GM12878 (cell line): ENCODE measurements around the gene IER3. TPM values are rescaled to one million over a fixed set of nuclear protein-coding genes. Genes with fewer than 3 reads are reported as not detected.

ENCODE experiments used
- ATAC-seq: fragments of 200-7000 bp; cut with Tn5 transposase; 3 replicates; pipeline ENCODE4 v1.9.1; 2020; ENCODE audit warnings: mild to moderate bottlenecking, moderate library complexity
- BruUV-seq: library from RNA; stranded (reverse); fragments of 400-500 nt; replicated peaks from 2 replicates; lab custom pipeline; 2021; lab: Mats Ljungman, UMichigan
- CTCF ChIA-PET: fragments of 300-600 bp; sonication (Branson Sonifier 250); formaldehyde crosslinking; extraction: SDS; loops from one replicate; lab custom pipeline; 2021; ENCODE audit warnings: inconsistent platforms; lab: Yijun Ruan, JAX
- POLR2A ChIA-PET: fragments of 350-600 bp; formaldehyde crosslinking; extraction: SDS; loops from one replicate; lab custom pipeline; 2021; ENCODE audit warnings: inconsistent platforms; lab: Charles Lee
- RAD21 ChIA-PET: fragments of 300-600 bp; sonication (Branson Sonifier 250); formaldehyde crosslinking; loops from one replicate; lab custom pipeline; 2023; ENCODE audit warnings: antibody characterized with exemption; ENCODE audit not compliant: unreplicated experiment; lab: Charles Lee
- SMC1A ChIA-PET: fragments of 300-600 bp; sonication (Branson Sonifier 250); formaldehyde crosslinking; loops from one replicate; lab custom pipeline; 2023; ENCODE audit not compliant: unreplicated experiment, uncharacterized antibody; lab: Charles Lee
- DNase-seq: peaks from one replicate; pipeline ENCODE4 v3.0.0-alpha.2; 2011; ENCODE audit warnings: low read depth, low spot score
- FAIRE-seq: peaks from 3 replicates; lab custom pipeline; 2011; peaks lifted over from hg19 to GRCh38; lab: Jason Lieb, UNC
- H2AFZ ChIP-seq: 2 replicates; pipeline ENCODE4 v1.6.0; 2011; ENCODE audit warnings: low read depth, low read length, control low read depth; ENCODE audit not compliant: control insufficient read depth
- H3K27ac ChIP-seq: 2 replicates; pipeline ENCODE4 v1.5.1; 2011; ENCODE audit warnings: control low read depth; ENCODE audit not compliant: control insufficient read depth, insufficient read depth
- H3K27me3 ChIP-seq, 2 experiments: replicated peaks in 1 of 2; 2 replicates each; pipeline versions ENCODE4 v1.6.0 to v1.6.1; 2011; ENCODE audit warnings: low read length in 1 of 2; ENCODE audit not compliant: control insufficient read depth in 2 of 2, insufficient read depth in 2 of 2
- H3K36me3 ChIP-seq, 2 experiments: 2 replicates each; pipeline ENCODE4 v1.5.1; 2011; ENCODE audit warnings: low read length in 1 of 2; ENCODE audit not compliant: control insufficient read depth in 2 of 2, insufficient read depth in 2 of 2
- H3K4me1 ChIP-seq: 2 replicates; pipeline ENCODE4 v1.6.1; 2011; ENCODE audit warnings: mild to moderate bottlenecking, low read length, moderate library complexity, mixed read lengths; ENCODE audit not compliant: control insufficient read depth, insufficient read depth
- H3K4me2 ChIP-seq: 2 replicates; pipeline ENCODE4 v1.6.0; 2011; ENCODE audit warnings: control low read depth; ENCODE audit not compliant: control insufficient read depth, insufficient read depth
- H3K4me3 ChIP-seq: fragments of 200-600 bp; sonication (generic); 2 replicates; pipeline ENCODE4 v1.5.1; 2016
- H3K79me2 ChIP-seq: 2 replicates; pipeline ENCODE4 v1.6.0; 2011; ENCODE audit warnings: low read length; ENCODE audit not compliant: control insufficient read depth, insufficient read depth
- H3K9ac ChIP-seq: 2 replicates; pipeline ENCODE4 v1.8.0; 2011; ENCODE audit warnings: low read length, control low read depth, mixed read lengths; ENCODE audit not compliant: control insufficient read depth, insufficient read depth
- H3K9me3 ChIP-seq: replicated peaks from 3 replicates; pipeline ENCODE4 v1.5.1; 2011; ENCODE audit warnings: mild to moderate bottlenecking, low read length; ENCODE audit not compliant: control insufficient read depth, insufficient read depth
- H4K20me1 ChIP-seq: 2 replicates; pipeline ENCODE4 v1.6.0; 2011; ENCODE audit not compliant: control insufficient read depth, insufficient read depth
- BACH1 ChIP-seq: fragments of 450-650 bp; IDR thresholded peaks from 2 replicates; pipeline ENCODE4 v1.6.1; 2017; ENCODE audit warnings: mild to moderate bottlenecking, borderline replicate concordance
- CBFB ChIP-seq: IDR thresholded peaks from 2 replicates; pipeline ENCODE4 v1.6.1; 2016; ENCODE audit warnings: antibody characterized with exemption, low read depth
- CHD4 ChIP-seq: fragments of 200-600 bp; sonication (generic); IDR thresholded peaks from 2 replicates; pipeline ENCODE4 v1.6.1; 2016; ENCODE audit warnings: mild to moderate bottlenecking
- EED ChIP-seq: sonication (generic); IDR thresholded peaks from 2 replicates; pipeline ENCODE4 v1.6.1; 2016; ENCODE audit warnings: antibody characterized with exemption, low read depth
- EP300 ChIP-seq, 2 experiments: fragments of 150-350 bp in 1 of 2; IDR thresholded peaks; 2 replicates each; pipeline ENCODE4 v1.6.1; 2011 to 2012; ENCODE audit warnings: low read depth in 2 of 2, low read length in 2 of 2, borderline replicate concordance in 1 of 2, improper control_type of control experiment in 1 of 2, inconsistent platforms in 1 of 2; ENCODE audit not compliant: control insufficient read depth in 1 of 2
- HDAC2 ChIP-seq: fragments of 200-600 bp; sonication (generic); IDR thresholded peaks from 2 replicates; pipeline ENCODE4 v1.6.1; 2017
- IKZF1 ChIP-seq: fragments of 450-650 bp; conservative IDR thresholded peaks from 2 replicates; pipeline ENCODE4 v1.6.1; 2017; ENCODE audit warnings: antibody characterized with exemption, mild to moderate bottlenecking
- MAX ChIP-seq: IDR thresholded peaks from 2 replicates; pipeline ENCODE4 v1.6.1; 2012; ENCODE audit warnings: low read depth, low read length, improper control_type of control experiment
- MEF2A ChIP-seq: IDR thresholded peaks from 2 replicates; pipeline ENCODE4 v1.6.1; 2011; ENCODE audit warnings: low read depth, mild to moderate bottlenecking, low read length, moderate library complexity; ENCODE audit not compliant: insufficient read depth
- MXI1 ChIP-seq: fragments of 150-350 bp; IDR thresholded peaks from 2 replicates; pipeline ENCODE4 v1.6.1; 2011; ENCODE audit warnings: low read depth, mild to moderate bottlenecking, inconsistent platforms, low read length, improper control_type of control experiment
- NR2C1 ChIP-seq: fragments of 450-650 bp; IDR thresholded peaks from 2 replicates; pipeline ENCODE4 v1.6.1; 2017; ENCODE audit warnings: antibody characterized with exemption, mild to moderate bottlenecking, moderate library complexity
- RAD51 ChIP-seq: fragments of 450-650 bp; IDR thresholded peaks from 2 replicates; pipeline ENCODE4 v1.6.1; 2016; ENCODE audit warnings: moderate library complexity, mild to moderate bottlenecking, inconsistent platforms
- SIX5 ChIP-seq: IDR thresholded peaks from 2 replicates; pipeline ENCODE4 v1.6.1; 2011; ENCODE audit warnings: mild to moderate bottlenecking, low read depth, low read length, moderate library complexity; ENCODE audit not compliant: severe bottlenecking
- SMAD5 ChIP-seq: IDR thresholded peaks from 2 replicates; pipeline ENCODE4 v1.6.1; 2016; ENCODE audit warnings: antibody characterized with exemption, low read depth
- SUPT20H ChIP-seq: IDR thresholded peaks from 2 replicates; pipeline ENCODE4 v1.6.1; 2011; ENCODE audit warnings: low read depth, mild to moderate bottlenecking, low read length, moderate library complexity, borderline replicate concordance; ENCODE audit not compliant: control insufficient read depth
- TCF12 ChIP-seq: IDR thresholded peaks from 2 replicates; pipeline ENCODE4 v1.6.1; 2011; ENCODE audit warnings: low read depth, mild to moderate bottlenecking, low read length
- ZNF217 ChIP-seq: fragments of 450-650 bp; IDR thresholded peaks from 2 replicates; pipeline ENCODE4 v1.6.1; 2017; ENCODE audit warnings: antibody characterized with exemption, mild to moderate bottlenecking
- ZZZ3 ChIP-seq: IDR thresholded peaks from 2 replicates; pipeline ENCODE4 v1.6.1; 2011; ENCODE audit warnings: low read depth; ENCODE audit not compliant: control insufficient read depth, insufficient read length
- WGBS: methylation state at CpG from one replicate; pipeline ENCODE4 v1.1.6; 2016; ENCODE audit warnings: low lambda C conversion rate; ENCODE audit not compliant: insufficient replicate concordance, insufficient coverage; ENCODE audit errors: missing lambda C conversion rate; 5-methylcytosine and 5-hydroxymethylcytosine counted together
- in situ Hi-C: fragments of 300-500 bp; cut with MboI; formaldehyde crosslinking; loops from 9 replicates; pipeline ENCODE4 v1.14.3; 2018; ENCODE audit warnings: mixed read lengths
- intact Hi-C: fragments of 100-400 bp; cut with micrococcal nuclease; formaldehyde crosslinking; loops from one replicate; pipeline ENCODE4 v1.14.2; 2022; ENCODE audit not compliant: unreplicated experiment
- polyA plus RNA-seq, 11 experiments: library from polyadenylated mRNA; depleted of rRNA in 4 of 11; unstranded in 6 of 11; stranded (reverse) in 5 of 11; fragments of >200 nt; fragmentation: Nextera tagmentation in 4 of 11; fragmentation: Illumina TruSeq in 1 of 11; extraction: Ambion mirVana in 4 of 11; extraction: Trizol in 1 of 11; gene quantifications; 1 replicate in 1 of 11; 2 replicates in 10 of 11; pipeline versions ENCODE4 v1.2.1 to v1.2.3, GENCODE V29; 2011 to 2016; ENCODE audit warnings: inconsistent platforms in 2 of 11, missing spikeins in 2 of 11, low read depth in 1 of 11
- total RNA-seq, 4 experiments: library from RNA; depleted of rRNA in 3 of 4; stranded (reverse); fragments of >200 nt in 3 of 4; fragmentation: Illumina TruSeq in 1 of 4; extraction: Trizol in 1 of 4; gene quantifications; 2 replicates each; pipeline versions ENCODE4 v1.2.1 to v1.2.3, GENCODE V29; 2013 to 2021
- TF ChIP-seq, protein P1 (sequence below): fragments of 450-650 bp; IDR thresholded peaks from 2 replicates; pipeline ENCODE4 v1.6.1; 2014; ENCODE audit warnings: mild to moderate bottlenecking

Gene IER3
- total and polyA plus RNA-seq, 10 of the 15 experiments (the other 5 are each of a cell fraction or from before 2014, with no cell fraction given): 1.9 to 100 (median 32.3) TPM

DNA sequence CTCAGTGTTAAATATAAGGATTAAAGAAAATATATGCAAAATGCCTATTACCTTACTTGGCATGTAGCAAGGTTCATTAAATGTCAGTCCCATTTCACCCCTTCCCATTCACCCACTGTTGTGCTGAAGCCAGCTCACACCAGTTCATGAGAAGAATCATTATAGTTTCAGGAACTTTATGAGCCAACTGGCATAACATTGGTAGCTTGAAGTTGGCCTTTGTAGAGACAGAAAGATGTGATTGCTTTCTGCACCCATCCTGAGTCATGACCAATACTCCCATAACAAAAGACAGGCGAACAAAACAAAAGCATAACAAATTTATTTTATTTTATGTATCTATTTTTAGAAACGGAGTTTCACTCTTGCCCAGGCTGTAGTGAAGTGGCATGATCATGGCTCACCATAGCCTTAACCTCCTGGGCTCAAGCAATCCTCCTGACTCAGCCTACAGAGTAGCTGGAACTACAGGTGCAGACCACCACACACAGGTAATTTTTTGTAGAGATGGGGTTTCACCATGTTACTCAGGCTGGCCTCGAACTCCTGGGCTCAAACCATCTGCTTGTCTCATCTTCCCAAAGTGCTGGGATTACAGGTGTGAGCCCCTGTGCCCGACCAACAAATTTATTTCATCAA is 17.6 kb upstream of the IER3 start:
- H3K4me1 ChIP-seq: peaks cover 29% of the 10 kb centered on the region
- H3K9me3 ChIP-seq: no peaks in the 10 kb centered on the region; the same call in 2 of the 3 replicates
- no peak for ATAC-seq
- DNase-seq: no peak
- H3K4me3 ChIP-seq: no peak overlapping the region
- ChIA-PET CTCF (interaction anchor here (0.6 to 2.1 kb wide), 8 partner anchors 11 to 62 kb away, joined by 3 to 8 read pairs (median 4); no protein-coding TSS in a partner anchor), SMC1A (interaction anchor here (0.8 to 5.4 kb wide), 12 partner anchors 11 to 83 kb away, joined by 3 to 55 read pairs (median 4); no protein-coding TSS in a partner anchor), POLR2A (interaction anchor here (1.0 to 4.2 kb wide), 5 partner anchors 10 to 72 kb away, joined by 3 to 49 read pairs (median 3); partner anchors contain the start of gene IER3), RAD21 (interaction anchor here (1.0 to 2.7 kb wide), 9 partner anchors 8 to 152 kb away, joined by 3 to 19 read pairs (median 4); partner anchors contain the start of gene VARS2)
- H3K4me2 ChIP-seq: no peak overlapping the region
- no peak overlapping the region for H3K9ac ChIP-seq
- no peaks in the 10 kb centered on the region for H3K27me3 ChIP-seq
- FAIRE-seq: no peak
- H4K20me1 ChIP-seq: no peaks in the 10 kb centered on the region
- WGBS: 88% methylated on average over 4 of the region's 4 CpGs
- H2AFZ ChIP-seq: no peak overlapping the region
- BruUV-seq: no TSS peak
- no peaks in the 10 kb centered on the region for H3K36me3 ChIP-seq
- intact Hi-C loops: no loop called here
- H3K27ac ChIP-seq: no peak overlapping the region
- in situ Hi-C loops: no loop called here
- H3K79me2 ChIP-seq: no peaks in the 10 kb centered on the region
- TF ChIP-seq SMAD5 (no peak), MXI1 (no peak), MEF2A (no peak), CBFB (no peak), EP300 (IDR thresholded peaks at IDR 0.05; ENCODE audit: borderline replicate concordance in 1 of 2, control insufficient read depth in 1 of 2, low read depth in 2 of 2, low read length in 2 of 2) (no peak), BACH1 (no peak), ZZZ3 (no peak), SIX5 (no peak), HDAC2 (no peak), NR2C1 (no peak), SUPT20H (no peak), MAX (no peak), EED (no peak), TCF12 (no peak), RAD51 (no peak), CHD4 (no peak), IKZF1 (no peak), ZNF217 (no peak)
- TF ChIP-seq, protein P1, sequence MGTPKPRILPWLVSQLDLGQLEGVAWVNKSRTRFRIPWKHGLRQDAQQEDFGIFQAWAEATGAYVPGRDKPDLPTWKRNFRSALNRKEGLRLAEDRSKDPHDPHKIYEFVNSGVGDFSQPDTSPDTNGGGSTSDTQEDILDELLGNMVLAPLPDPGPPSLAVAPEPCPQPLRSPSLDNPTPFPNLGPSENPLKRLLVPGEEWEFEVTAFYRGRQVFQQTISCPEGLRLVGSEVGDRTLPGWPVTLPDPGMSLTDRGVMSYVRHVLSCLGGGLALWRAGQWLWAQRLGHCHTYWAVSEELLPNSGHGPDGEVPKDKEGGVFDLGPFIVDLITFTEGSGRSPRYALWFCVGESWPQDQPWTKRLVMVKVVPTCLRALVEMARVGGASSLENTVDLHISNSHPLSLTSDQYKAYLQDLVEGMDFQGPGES: no peak
- TF ChIP-seq, all 136 proteins: peak for 0
